Measurements from ENCODE around the gene CFDP1. TPM values are rescaled to one million over a fixed set of nuclear protein-coding genes. Genes with fewer than 3 reads are reported as not detected.

The CFDP1 gene
- polyA plus RNA-seq, 1 donor from 2014 or later = 31.5 TPM

- peak overlapping the region in 1 of 3 donors; percentile 31 for H3K27ac Mint-ChIP-seq
Observed at GRCh38 chr16:75264457-75264998, 168.8 kb downstream of the CFDP1 start.

GRCh38 chr16:75263963-75264445, 169.3 kb downstream of the CFDP1 start:
- Mint-ChIP-seq H3K27ac (no peak overlapping the region), H3K4me1 (peaks cover 2 to 6% (median 2%) of the 10 kb centered on the region in 3 donors), H3K36me3 (no peaks in the 10 kb centered on the region), H3K9me3 (no peaks in the 10 kb centered on the region), H3K4me3 (peak overlapping the region; percentile 61 to 90 (median 76)), H3K27me3 (peaks cover 46% of the 10 kb centered on the region)

More at GRCh38 chr16:75264457-75264998, 168.8 kb downstream of the CFDP1 start:
- no peaks in the 10 kb centered on the region for H3K36me3 Mint-ChIP-seq
- peaks cover 46% of the 10 kb centered on the region for H3K27me3 Mint-ChIP-seq
- peaks cover 2 to 6% (median 2%) of the 10 kb centered on the region in 3 donors for H3K4me1 Mint-ChIP-seq
- no peaks in the 10 kb centered on the region for H3K9me3 Mint-ChIP-seq
- H3K4me3 Mint-ChIP-seq = peak overlapping the region; percentile 61 to 90 (median 76)

- H3K27ac Mint-ChIP-seq = no peak overlapping the region
Observed at GRCh38 chr16:75263291-75263962, 169.9 kb downstream of the CFDP1 start.

GRCh38 chr16:75262800-75263127, 170.5 kb downstream of the CFDP1 start:
- H3K27me3 Mint-ChIP-seq = peaks cover 49% of the 10 kb centered on the region

More at GRCh38 chr16:75263291-75263962, 169.9 kb downstream of the CFDP1 start:
- H3K27me3 Mint-ChIP-seq = peaks cover 46% of the 10 kb centered on the region
- H3K4me3 Mint-ChIP-seq = no peak overlapping the region
- no peaks in the 10 kb centered on the region for H3K36me3 Mint-ChIP-seq
- no peaks in the 10 kb centered on the region for H3K9me3 Mint-ChIP-seq
- peaks cover 2 to 6% (median 2%) of the 10 kb centered on the region in 3 donors for H3K4me1 Mint-ChIP-seq

GRCh38 chr16:75262104-75262799, 171.1 kb downstream of the CFDP1 start:
- H3K27ac Mint-ChIP-seq = no peak overlapping the region
- peaks cover 2 to 6% (median 2%) of the 10 kb centered on the region in 3 donors for H3K4me1 Mint-ChIP-seq
- no peaks in the 10 kb centered on the region for H3K36me3 Mint-ChIP-seq
- H3K4me3 Mint-ChIP-seq = no peak overlapping the region
- peaks cover 53% of the 10 kb centered on the region for H3K27me3 Mint-ChIP-seq
- H3K9me3 Mint-ChIP-seq = no peaks in the 10 kb centered on the region

More at GRCh38 chr16:75262800-75263127, 170.5 kb downstream of the CFDP1 start:
- Mint-ChIP-seq H3K4me3 (peak overlapping the region in 1 of 4 donors; percentile 68), H3K9me3 (no peaks in the 10 kb centered on the region), H3K27ac (no peak overlapping the region), H3K4me1 (peaks cover 2 to 6% (median 2%) of the 10 kb centered on the region in 3 donors), H3K36me3 (no peaks in the 10 kb centered on the region)

- H3K4me1 Mint-ChIP-seq = peaks cover 2 to 6% (median 2%) of the 10 kb centered on the region in 3 donors
- H3K4me3 Mint-ChIP-seq = no peak overlapping the region
- no peaks in the 10 kb centered on the region for H3K36me3 Mint-ChIP-seq
- H3K27me3 Mint-ChIP-seq = peaks cover 50% of the 10 kb centered on the region
- no peaks in the 10 kb centered on the region for H3K9me3 Mint-ChIP-seq
- no peak overlapping the region for H3K27ac Mint-ChIP-seq
Observed at GRCh38 chr16:75261590-75262078, 171.7 kb downstream of the CFDP1 start.

- Mint-ChIP-seq H3K27ac (no peak overlapping the region), H3K4me3 (peak overlapping the region in 1 of 4 donors; percentile 54), H3K27me3 (peaks cover 50% of the 10 kb centered on the region)
Observed at GRCh38 chr16:75260851-75261589, 172.3 kb downstream of the CFDP1 start.

GRCh38 chr16:75258807-75259141, 174.5 kb downstream of the CFDP1 start:
- no peak overlapping the region for H3K4me3 Mint-ChIP-seq
- H3K27ac Mint-ChIP-seq = no peak overlapping the region
- H3K36me3 Mint-ChIP-seq = no peaks in the 10 kb centered on the region
- peaks cover 54% of the 10 kb centered on the region for H3K27me3 Mint-ChIP-seq
- no peaks in the 10 kb centered on the region for H3K4me1 Mint-ChIP-seq
- H3K9me3 Mint-ChIP-seq = no peaks in the 10 kb centered on the region

More at GRCh38 chr16:75260851-75261589, 172.3 kb downstream of the CFDP1 start:
- H3K36me3 Mint-ChIP-seq = no peaks in the 10 kb centered on the region
- peaks cover 0 to 6% (median 0%) of the 10 kb centered on the region in 3 donors for H3K4me1 Mint-ChIP-seq
- H3K9me3 Mint-ChIP-seq = no peaks in the 10 kb centered on the region

- Mint-ChIP-seq H3K36me3 (no peaks in the 10 kb centered on the region), H3K27me3 (peaks cover 53% of the 10 kb centered on the region), H3K4me1 (no peaks in the 10 kb centered on the region), H3K27ac (peak overlapping the region in 1 of 3 donors; percentile 48), H3K9me3 (no peaks in the 10 kb centered on the region), H3K4me3 (no peak overlapping the region)
Observed at GRCh38 chr16:75257886-75258806, 175.2 kb downstream of the CFDP1 start.

GRCh38 chr16:75256696-75257343, 176.5 kb downstream of the CFDP1 start:
- Mint-ChIP-seq H3K36me3 (no peaks in the 10 kb centered on the region), H3K4me1 (peaks cover 0 to 3% (median 0%) of the 10 kb centered on the region in 3 donors), H3K27me3 (peaks cover 50% of the 10 kb centered on the region), H3K9me3 (no peaks in the 10 kb centered on the region), H3K4me3 (no peak overlapping the region), H3K27ac (no peak overlapping the region)

GRCh38 chr16:75256059-75256571, 177.2 kb downstream of the CFDP1 start:
- H3K4me1 Mint-ChIP-seq = peaks cover 0 to 4% (median 0%) of the 10 kb centered on the region in 3 donors
- H3K36me3 Mint-ChIP-seq = no peaks in the 10 kb centered on the region
- H3K4me3 Mint-ChIP-seq = no peak overlapping the region
- H3K9me3 Mint-ChIP-seq = no peaks in the 10 kb centered on the region
- peaks cover 51% of the 10 kb centered on the region for H3K27me3 Mint-ChIP-seq
- H3K27ac Mint-ChIP-seq = no peak overlapping the region

- Mint-ChIP-seq H3K4me3 (no peak overlapping the region), H3K9me3 (no peaks in the 10 kb centered on the region), H3K36me3 (no peaks in the 10 kb centered on the region), H3K27ac (no peak overlapping the region), H3K4me1 (peaks cover 0 to 4% (median 3%) of the 10 kb centered on the region in 3 donors), H3K27me3 (peaks cover 50% of the 10 kb centered on the region)
Observed at GRCh38 chr16:75254359-75254837, 178.9 kb downstream of the CFDP1 start.
